ENCODE measurements around the gene SYT5. TPM values are rescaled to one million over a fixed set of nuclear protein-coding genes. Genes with fewer than 3 reads are reported as not detected.

SYT5 gene
- total and polyA plus RNA-seq, 2 of the 13 experiments (the other 11 are each of a cell fraction or from before 2014, with no cell fraction given), result not detected

DNA sequence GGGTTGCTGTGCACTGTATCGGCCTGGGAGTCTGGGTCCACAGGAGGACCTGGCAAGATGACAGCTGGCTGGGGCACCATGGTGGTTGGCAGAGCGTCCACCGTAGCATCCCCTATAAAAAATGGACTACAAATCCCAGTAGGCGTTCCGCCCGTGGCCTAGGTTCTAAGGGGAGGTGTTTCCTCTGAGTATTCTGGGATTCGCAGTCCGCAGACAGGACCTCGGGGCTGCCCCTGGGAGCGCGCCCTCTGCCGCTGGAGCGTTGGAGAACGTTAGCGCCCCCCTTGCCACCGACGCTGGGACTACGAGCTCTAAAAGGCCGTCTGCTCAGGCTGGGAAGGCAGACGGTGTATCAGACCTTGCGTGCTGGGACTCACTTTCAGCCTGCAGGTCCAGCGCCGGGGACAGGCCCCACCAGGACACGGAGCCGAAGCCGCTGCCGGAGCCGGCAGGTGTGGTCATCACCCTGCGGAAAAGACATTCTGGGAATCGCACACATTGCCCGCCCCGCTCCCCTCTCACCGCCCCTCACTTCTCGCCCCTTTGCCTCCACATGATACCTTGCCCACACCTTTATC, 14.0 kb downstream of the SYT5 start (continued):
- TF ChIP-seq, protein P1, sequence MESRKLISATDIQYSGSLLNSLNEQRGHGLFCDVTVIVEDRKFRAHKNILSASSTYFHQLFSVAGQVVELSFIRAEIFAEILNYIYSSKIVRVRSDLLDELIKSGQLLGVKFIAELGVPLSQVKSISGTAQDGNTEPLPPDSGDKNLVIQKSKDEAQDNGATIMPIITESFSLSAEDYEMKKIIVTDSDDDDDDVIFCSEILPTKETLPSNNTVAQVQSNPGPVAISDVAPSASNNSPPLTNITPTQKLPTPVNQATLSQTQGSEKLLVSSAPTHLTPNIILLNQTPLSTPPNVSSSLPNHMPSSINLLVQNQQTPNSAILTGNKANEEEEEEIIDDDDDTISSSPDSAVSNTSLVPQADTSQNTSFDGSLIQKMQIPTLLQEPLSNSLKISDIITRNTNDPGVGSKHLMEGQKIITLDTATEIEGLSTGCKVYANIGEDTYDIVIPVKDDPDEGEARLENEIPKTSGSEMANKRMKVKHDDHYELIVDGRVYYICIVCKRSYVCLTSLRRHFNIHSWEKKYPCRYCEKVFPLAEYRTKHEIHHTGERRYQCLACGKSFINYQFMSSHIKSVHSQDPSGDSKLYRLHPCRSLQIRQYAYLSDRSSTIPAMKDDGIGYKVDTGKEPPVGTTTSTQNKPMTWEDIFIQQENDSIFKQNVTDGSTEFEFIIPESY (CRISPR knock-in tag; IDR thresholded peaks at IDR 0.05), result peak; percentile 6; the same call in 1 of the 2 replicates
- TF ChIP-seq, protein P2, sequence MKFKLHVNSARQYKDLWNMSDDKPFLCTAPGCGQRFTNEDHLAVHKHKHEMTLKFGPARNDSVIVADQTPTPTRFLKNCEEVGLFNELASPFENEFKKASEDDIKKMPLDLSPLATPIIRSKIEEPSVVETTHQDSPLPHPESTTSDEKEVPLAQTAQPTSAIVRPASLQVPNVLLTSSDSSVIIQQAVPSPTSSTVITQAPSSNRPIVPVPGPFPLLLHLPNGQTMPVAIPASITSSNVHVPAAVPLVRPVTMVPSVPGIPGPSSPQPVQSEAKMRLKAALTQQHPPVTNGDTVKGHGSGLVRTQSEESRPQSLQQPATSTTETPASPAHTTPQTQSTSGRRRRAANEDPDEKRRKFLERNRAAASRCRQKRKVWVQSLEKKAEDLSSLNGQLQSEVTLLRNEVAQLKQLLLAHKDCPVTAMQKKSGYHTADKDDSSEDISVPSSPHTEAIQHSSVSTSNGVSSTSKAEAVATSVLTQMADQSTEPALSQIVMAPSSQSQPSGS (CRISPR knock-in tag; IDR thresholded peaks at IDR 0.05), result peak; percentile 58; the same call in 1 of the 2 replicates
- peak; percentile 76 for TF ChIP-seq ZBTB7B (CRISPR knock-in tag; IDR thresholded peaks at IDR 0.05)
- no peak for TF ChIP-seq ZNF550 (CRISPR knock-in tag; IDR thresholded peaks at IDR 0.05; ENCODE audit: borderline replicate concordance)
- TF ChIP-seq TBL1XR1 (IDR thresholded peaks at IDR 0.05; ENCODE audit: borderline replicate concordance, low read length, partially characterized antibody), result peak; percentile 16
- TF ChIP-seq, protein P3, sequence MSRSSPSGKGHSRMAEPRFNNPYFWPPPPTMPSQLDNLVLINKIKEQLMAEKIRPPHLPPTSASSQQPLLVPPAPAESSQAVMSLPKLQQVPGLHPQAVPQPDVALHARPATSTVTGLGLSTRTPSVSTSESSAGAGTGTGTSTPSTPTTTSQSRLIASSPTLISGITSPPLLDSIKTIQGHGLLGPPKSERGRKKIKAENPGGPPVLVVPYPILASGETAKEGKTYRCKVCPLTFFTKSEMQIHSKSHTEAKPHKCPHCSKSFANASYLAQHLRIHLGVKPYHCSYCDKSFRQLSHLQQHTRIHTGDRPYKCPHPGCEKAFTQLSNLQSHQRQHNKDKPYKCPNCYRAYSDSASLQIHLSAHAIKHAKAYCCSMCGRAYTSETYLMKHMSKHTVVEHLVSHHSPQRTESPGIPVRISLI (CRISPR knock-in tag; IDR thresholded peaks at IDR 0.05; ENCODE audit: borderline replicate concordance), result 0 out of 2 replicates have a peak, but pooled peaks have one; percentile 45
- TF ChIP-seq ELF1 (CRISPR knock-in tag; IDR thresholded peaks at IDR 0.05), result peak; percentile 62; the same call in 1 of the 2 replicates
- TF ChIP-seq, protein P4, sequence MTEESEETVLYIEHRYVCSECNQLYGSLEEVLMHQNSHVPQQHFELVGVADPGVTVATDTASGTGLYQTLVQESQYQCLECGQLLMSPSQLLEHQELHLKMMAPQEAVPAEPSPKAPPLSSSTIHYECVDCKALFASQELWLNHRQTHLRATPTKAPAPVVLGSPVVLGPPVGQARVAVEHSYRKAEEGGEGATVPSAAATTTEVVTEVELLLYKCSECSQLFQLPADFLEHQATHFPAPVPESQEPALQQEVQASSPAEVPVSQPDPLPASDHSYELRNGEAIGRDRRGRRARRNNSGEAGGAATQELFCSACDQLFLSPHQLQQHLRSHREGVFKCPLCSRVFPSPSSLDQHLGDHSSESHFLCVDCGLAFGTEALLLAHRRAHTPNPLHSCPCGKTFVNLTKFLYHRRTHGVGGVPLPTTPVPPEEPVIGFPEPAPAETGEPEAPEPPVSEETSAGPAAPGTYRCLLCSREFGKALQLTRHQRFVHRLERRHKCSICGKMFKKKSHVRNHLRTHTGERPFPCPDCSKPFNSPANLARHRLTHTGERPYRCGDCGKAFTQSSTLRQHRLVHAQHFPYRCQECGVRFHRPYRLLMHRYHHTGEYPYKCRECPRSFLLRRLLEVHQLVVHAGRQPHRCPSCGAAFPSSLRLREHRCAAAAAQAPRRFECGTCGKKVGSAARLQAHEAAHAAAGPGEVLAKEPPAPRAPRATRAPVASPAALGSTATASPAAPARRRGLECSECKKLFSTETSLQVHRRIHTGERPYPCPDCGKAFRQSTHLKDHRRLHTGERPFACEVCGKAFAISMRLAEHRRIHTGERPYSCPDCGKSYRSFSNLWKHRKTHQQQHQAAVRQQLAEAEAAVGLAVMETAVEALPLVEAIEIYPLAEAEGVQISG (CRISPR knock-in tag; IDR thresholded peaks at IDR 0.05), result peak; percentile 93
- TF ChIP-seq ZFP1 (CRISPR knock-in tag; IDR thresholded peaks at IDR 0.05), result no peak
- TF ChIP-seq XRCC5 (optimal IDR thresholded peaks at IDR 0.05; ENCODE audit: low read length), result peak; percentile 51
- peak; percentile 17; the same call in 1 of the 2 replicates for TF ChIP-seq ZNF350 (CRISPR knock-in tag; IDR thresholded peaks at IDR 0.05; ENCODE audit: borderline replicate concordance, low read depth)
- TF ChIP-seq NFKB2 (CRISPR knock-in tag; IDR thresholded peaks at IDR 0.05; ENCODE audit: borderline replicate concordance), result no peak
- TF ChIP-seq, protein P5, sequence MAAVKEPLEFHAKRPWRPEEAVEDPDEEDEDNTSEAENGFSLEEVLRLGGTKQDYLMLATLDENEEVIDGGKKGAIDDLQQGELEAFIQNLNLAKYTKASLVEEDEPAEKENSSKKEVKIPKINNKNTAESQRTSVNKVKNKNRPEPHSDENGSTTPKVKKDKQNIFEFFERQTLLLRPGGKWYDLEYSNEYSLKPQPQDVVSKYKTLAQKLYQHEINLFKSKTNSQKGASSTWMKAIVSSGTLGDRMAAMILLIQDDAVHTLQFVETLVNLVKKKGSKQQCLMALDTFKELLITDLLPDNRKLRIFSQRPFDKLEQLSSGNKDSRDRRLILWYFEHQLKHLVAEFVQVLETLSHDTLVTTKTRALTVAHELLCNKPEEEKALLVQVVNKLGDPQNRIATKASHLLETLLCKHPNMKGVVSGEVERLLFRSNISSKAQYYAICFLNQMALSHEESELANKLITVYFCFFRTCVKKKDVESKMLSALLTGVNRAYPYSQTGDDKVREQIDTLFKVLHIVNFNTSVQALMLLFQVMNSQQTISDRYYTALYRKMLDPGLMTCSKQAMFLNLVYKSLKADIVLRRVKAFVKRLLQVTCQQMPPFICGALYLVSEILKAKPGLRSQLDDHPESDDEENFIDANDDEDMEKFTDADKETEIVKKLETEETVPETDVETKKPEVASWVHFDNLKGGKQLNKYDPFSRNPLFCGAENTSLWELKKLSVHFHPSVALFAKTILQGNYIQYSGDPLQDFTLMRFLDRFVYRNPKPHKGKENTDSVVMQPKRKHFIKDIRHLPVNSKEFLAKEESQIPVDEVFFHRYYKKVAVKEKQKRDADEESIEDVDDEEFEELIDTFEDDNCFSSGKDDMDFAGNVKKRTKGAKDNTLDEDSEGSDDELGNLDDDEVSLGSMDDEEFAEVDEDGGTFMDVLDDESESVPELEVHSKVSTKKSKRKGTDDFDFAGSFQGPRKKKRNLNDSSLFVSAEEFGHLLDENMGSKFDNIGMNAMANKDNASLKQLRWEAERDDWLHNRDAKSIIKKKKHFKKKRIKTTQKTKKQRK (IDR thresholded peaks at IDR 0.05; ENCODE audit: low read length), result no peak
- no peak for TF ChIP-seq ATAD3A (CRISPR knock-in tag; IDR thresholded peaks at IDR 0.05)
- TF ChIP-seq YEATS4 (CRISPR knock-in tag; IDR thresholded peaks at IDR 0.05; ENCODE audit: borderline replicate concordance), result 0 out of 2 replicates have a peak, but pooled peaks have one; percentile 20
- TF ChIP-seq ZNF431 (CRISPR knock-in tag; IDR thresholded peaks at IDR 0.05; ENCODE audit: borderline replicate concordance, low read depth), result no peak
- no peak for TF ChIP-seq POLR2AphosphoS5 (IDR thresholded peaks at IDR 0.05; ENCODE audit: low read depth, low read length)
- TF ChIP-seq ZNF615 (CRISPR knock-in tag; IDR thresholded peaks at IDR 0.05; ENCODE audit: borderline replicate concordance), result no peak
